ENCODE measurements around the gene SMAD6.

SMAD6 gene

DNA sequence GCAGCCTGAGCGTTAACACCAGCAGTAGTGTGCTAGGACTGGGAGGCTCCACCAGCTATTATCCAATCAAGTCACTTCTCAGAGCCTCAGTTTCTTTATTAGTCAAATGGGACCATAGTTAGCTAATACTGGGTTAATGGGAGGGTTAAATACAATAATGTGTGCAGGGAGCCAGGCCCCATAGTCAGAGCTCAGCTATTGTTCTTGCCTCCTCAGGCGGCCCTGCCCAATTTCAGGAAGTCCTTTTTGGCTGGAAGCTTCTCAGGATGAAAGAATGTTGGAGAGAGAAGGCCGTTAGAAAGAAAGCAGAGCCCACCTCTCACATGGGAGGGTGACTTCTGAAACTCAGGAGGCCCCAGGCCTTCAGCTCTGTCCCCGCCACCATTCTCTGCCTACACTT, 39.5 kb upstream of the SMAD6 start:
- FAIRE-seq: no peak
- no peak for TF ChIP-seq POLR2A (IDR thresholded peaks at IDR 0.05; ENCODE audit: low read depth, low read length)

DNA sequence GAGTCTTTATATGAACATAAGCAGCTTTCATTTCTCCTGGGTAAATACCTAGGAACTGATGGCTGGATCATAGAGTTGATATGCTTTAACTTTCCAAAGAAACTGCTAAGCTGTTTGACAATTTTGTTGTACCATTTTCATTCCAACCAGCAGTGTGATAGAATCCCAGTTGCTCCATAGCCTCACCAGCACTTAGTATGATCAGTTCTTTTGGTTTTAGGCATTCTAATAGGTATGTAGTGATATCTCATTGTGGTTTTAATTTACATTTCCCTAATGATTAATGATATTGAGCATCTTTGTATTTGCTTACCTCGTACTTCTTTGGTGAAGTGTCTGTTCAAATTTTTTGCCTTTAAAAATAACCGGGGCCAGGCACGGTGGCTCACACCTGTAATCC, 38.4 kb upstream of the SMAD6 start:
- FAIRE-seq: no peak
- no peak for TF ChIP-seq POLR2A (IDR thresholded peaks at IDR 0.05; ENCODE audit: low read depth, low read length)
- DNase-seq (ENCODE audit: insufficient read length, low spot score): no peak

More for the DNA sequence above, 39.5 kb upstream of the SMAD6 start:
- DNase-seq (ENCODE audit: insufficient read length, low spot score): no peak

DNA sequence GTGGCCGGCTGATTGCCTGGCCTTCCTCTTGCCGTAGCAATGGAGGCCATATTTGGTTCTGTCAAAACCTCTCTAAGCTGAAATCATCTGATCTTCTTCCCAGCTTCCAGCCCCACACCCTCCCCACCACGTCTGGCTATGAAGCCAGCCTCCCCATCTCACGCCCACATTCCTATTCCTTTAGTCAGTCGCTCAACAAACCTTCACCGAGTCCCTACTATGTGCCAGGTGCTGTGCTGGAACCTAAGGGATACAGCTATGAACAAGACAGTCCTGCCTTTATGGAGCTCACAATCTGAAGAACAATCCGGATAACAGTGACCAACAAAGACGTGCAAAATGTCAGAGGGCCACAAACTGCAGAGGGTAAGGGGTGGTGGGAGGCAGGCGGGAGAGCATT, 31.9 kb upstream of the SMAD6 start:
- DNase-seq (ENCODE audit: insufficient read length, low spot score) (no peak), FAIRE-seq (no peak)
- TF ChIP-seq POLR2A (IDR thresholded peaks at IDR 0.05; ENCODE audit: low read depth, low read length): no peak

DNA sequence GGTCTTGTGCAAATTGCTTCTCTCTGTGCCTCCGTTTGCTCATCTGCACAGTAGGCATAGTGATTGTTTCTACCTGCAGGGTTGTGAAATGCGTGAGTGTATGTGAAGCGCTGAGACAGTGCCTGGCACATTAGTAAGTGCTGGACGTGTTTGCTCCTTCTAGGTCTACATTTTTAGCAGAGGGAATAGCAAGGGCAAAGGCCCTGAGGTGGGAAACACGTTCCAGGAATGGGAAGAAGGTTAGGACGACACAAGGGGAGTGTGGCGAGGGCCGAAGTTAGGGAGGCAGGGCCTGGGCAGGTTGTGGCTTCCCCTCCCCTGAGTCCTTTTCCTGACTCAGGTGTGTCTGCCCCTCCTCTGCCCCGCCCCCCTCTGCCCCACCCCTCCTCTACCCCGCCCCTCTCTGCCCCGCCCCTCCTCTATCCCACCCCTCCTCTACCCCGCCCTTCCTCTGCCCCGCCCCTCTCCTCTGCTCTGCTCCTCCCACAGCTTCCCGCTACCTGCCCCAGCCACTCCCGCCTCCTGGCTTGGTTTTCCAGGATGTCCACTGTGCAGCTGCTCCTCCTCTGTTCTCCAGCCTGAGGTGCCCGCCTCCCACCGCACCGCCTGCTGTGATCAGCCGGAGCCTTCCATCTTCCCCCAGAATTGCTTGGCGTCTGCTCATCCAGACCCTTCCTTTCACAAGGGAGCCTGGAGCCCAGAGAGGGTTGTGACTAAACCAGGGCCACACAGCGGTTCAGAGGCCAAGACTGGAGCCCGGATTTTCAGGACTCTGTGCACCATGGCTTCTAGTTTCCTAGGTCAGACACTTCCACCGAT, 31.1 kb upstream of the SMAD6 start:
- no peak for FAIRE-seq
- TF ChIP-seq POLR2A (IDR thresholded peaks at IDR 0.05; ENCODE audit: low read depth, low read length): no peak
- DNase-seq (ENCODE audit: insufficient read length, low spot score): no peak

DNA sequence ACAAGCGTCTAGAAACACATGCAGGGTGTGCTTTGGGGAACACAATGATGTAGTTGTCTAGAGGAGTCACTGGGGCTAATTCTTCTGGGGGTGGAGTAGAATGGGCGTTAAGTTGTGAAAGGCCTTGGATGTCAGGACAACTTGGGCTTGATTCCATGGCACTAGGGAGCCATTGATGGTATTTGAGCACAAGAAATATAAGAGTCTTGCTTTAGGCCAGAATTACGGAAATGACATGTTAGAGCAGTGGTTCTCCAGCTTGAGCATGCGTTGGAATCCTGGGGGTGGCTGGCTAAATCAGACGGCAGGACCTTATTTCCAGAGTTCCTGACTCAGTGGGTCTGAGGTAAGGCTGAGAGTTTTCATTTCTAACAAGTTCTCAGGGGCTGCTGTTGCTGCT, 29.2 kb upstream of the SMAD6 start:
- DNase-seq (ENCODE audit: insufficient read length, low spot score) (no peak), FAIRE-seq (no peak)
- TF ChIP-seq POLR2A (IDR thresholded peaks at IDR 0.05; ENCODE audit: low read depth, low read length): no peak

DNA sequence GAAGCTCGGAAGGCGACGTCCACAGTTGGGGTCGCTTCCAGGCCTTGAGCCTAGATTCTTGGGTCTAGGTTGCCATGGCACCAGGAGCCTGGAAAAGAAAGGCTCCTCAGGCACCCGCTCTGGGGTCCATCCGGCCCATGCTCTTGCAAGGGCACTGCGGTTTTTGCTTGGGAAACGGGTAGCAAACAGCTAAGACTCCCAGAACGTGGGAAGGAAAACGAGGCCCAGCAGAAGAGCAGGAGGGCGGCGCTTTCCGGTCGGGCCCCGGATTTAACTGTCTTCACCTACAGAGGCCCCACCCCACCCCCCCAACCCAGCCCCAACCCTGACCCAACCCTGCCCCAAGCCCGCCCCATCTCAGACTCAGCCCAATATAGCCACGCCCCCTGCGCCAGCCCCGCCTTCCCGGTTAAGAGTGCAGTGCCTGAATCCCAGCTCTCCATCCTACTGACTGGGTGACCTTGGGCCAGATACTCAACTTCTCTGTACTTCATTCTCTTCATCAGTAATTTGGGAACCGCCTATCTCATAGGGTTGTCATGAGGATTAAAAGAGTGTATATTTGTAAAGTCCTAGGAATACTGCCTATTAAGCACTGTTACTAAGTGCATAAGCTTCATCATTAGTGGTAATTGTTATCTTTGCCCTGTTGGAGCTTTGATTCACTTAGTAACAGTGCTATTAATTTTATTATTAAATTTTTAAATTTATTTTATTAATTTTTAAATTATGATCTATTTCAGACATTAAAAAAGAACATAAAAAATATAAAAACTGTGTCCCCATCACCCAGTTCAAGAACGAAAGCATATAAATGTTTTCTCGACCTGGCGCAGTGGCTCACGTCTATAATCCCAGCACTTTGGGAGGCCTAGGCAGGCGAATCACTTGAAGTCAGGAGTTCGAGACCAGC, 28.4 kb upstream of the SMAD6 start:
- no peak for TF ChIP-seq POLR2A (IDR thresholded peaks at IDR 0.05; ENCODE audit: low read depth, low read length)
- FAIRE-seq (no peak), DNase-seq (ENCODE audit: insufficient read length, low spot score) (no peak)

DNA sequence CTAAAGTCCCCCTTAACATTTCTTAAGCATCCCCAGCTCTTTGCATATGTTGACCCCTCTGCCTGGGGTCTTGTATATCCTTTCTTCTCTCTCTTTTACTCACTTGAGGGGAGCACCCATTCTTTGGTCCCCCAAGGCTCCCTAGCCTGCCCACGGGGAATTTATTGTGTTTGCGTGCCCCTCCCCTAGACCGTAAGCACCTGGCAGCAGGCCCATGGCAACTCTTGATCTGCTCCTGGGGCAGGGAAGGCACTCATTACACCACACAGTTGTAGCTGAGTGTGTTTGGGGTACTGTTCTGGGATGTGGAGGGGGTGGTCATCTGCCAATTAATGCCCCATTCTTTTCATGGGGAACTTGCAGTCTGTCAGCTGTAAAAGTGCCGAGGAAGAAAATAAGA, 27.3 kb upstream of the SMAD6 start:
- no peak for DNase-seq (ENCODE audit: insufficient read length, low spot score)

DNA sequence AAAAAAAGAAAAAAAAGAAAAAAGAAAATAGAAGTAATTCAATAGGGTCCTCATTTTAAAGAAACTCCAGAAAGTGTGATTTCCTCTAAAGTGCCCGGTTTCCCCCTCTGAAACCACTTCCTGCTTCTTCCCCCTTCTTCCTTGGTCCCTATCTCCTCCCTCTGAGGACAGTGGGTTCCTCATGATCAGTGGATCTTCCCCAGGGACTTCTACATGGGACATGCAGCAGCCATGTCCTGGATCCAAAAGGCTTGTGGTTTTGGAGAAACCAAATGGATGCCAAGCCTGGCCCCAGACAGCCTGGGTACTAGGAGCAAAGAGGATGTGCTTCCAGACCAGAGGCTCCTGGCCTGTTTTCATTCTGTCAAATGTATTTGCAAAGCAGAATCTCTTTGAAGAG, 26.6 kb upstream of the SMAD6 start:
- DNase-seq (ENCODE audit: insufficient read length, low spot score) (no peak), FAIRE-seq (no peak)
- no peak for TF ChIP-seq POLR2A (IDR thresholded peaks at IDR 0.05; ENCODE audit: low read depth, low read length)

More for the DNA sequence above, 27.3 kb upstream of the SMAD6 start:
- TF ChIP-seq POLR2A (IDR thresholded peaks at IDR 0.05; ENCODE audit: low read depth, low read length): no peak
- no peak for FAIRE-seq

DNA sequence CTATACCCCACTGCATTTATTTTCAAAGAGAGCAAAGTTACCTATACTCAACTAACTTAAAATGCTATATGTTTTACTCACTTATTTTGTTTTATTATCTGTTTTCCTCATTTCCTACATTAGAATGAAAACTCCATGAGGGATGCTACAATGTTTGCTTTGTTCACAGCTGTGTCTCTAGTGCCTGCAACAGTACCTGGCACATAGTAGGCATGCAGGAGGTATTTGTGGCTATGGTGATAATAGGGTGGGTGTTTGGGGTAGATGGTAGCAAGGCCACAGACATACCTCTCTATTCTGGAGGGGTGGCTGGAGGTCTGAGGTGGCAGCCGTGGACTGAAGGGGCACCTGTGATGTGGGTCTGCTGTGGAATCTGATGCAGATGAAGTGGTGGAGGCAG, 24.7 kb upstream of the SMAD6 start:
- DNase-seq (ENCODE audit: insufficient read length, low spot score): no peak
- no peak for FAIRE-seq
- TF ChIP-seq POLR2A (IDR thresholded peaks at IDR 0.05; ENCODE audit: low read depth, low read length): no peak

DNA sequence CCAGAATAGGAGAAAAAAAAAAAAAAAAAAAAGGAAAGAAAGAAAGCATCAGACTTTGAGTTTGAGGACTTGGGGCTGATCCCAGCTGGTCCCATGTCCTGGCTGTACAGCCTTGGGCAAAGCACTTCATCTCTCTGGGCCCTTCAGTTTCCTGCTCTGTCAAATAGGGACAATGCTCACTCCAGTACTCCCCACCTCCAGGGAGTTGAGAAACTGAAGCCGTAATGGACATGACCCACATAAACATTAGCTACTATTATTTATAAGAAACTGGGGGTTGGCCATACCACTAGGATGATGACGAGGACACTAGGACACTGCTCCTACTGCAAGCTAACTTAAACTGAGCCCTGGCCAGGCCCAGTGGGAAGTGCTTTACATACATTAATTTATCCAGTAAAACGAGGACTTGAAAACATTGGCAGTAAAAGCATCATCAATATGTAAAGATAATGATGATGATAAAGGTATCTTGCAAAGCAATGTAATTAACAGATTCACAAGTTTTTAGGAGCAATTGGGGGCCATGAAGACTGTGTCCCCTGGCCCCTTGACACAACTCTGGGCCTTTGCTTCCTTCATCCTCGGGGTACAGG, 22.9 kb upstream of the SMAD6 start:
- FAIRE-seq: no peak
- TF ChIP-seq POLR2A (IDR thresholded peaks at IDR 0.05; ENCODE audit: low read depth, low read length): no peak
- DNase-seq (ENCODE audit: insufficient read length, low spot score): no peak

DNA sequence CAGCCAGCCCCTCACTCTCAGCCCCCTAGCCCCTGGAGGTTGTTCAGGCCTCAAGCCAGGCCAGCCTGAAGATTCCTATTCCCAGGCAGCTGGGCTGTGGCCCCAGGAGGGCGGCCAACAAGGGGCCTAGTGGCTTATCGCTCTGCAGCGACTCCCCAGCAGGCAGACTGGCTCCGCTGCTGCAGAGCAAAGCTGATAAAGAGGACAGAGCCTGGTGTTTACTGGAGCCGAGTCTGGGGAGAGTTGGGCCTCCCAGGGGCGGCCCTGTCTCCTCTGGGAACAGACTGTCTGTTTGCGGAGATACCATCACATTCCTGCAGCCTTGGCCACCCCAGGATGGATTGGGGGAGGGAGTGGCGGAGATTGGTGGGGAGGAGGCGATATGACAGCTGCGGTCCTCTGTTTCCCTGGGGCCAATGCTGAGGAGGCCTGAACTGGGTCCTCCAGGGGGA, 22.4 kb upstream of the SMAD6 start:
- FAIRE-seq (no peak), DNase-seq (ENCODE audit: insufficient read length, low spot score) (no peak)
- no peak for TF ChIP-seq POLR2A (IDR thresholded peaks at IDR 0.05; ENCODE audit: low read depth, low read length)

DNA sequence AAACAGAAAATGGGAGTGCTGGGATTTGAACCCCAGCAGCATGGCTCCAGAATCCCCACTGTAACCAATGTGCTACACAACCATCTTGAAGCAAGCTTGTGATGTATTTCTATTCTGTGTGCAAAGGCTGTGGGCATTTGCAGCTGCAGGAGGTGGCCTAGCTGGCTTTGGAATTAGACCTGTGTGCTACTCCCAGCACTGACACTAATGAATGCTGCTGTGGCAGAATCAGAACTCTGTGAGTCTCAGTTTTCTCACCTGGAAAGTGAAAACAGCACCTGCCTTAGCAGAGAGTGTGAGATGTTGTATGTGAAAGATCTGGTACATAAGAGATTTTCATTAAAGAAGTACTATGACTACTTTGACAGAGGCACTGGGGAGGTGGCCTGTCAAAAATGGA, 21.5 kb upstream of the SMAD6 start:
- no peak for DNase-seq (ENCODE audit: insufficient read length, low spot score)
- FAIRE-seq: no peak
- TF ChIP-seq POLR2A (IDR thresholded peaks at IDR 0.05; ENCODE audit: low read depth, low read length): no peak

DNA sequence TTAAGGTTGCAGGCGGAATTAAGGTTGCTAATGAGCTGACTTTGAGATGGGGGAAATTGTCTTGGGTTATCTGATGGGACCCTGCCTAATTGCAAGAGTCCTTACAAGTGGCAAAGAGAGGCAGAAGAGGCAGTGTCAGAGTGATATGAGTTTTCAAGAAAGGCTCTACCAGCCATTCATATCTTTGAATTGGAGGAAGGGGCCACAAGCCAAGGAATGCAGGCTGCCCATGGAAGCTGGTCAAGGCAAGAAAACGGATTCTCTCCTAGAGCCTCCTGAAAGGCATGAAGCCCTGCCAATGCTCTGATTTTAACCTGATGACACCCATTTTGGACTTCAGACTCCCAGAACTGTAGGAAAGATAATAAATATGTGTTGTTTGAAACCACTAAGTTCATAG, 20.6 kb upstream of the SMAD6 start:
- DNase-seq (ENCODE audit: insufficient read length, low spot score) (no peak), FAIRE-seq (no peak)
- no peak for TF ChIP-seq POLR2A (IDR thresholded peaks at IDR 0.05; ENCODE audit: low read depth, low read length)

DNA sequence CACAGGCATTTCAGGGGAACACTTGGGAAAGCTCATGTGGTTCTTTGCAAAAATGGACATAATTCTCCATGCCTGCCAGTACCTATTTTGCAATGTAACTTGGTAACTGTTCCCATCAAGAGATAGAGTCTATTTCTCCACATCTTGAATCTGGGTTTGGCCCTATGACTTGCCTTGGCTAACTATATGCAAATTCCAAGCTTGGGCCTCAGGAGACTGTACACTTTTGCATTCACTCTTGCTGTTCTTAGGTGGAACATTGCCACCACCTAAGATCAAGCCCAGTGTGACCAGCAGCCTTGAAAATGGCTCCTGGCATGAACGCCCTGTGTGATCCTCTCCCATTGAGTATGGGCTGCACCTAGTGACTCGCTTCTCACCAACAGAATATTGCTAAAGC, 19.8 kb upstream of the SMAD6 start:
- no peak for DNase-seq (ENCODE audit: insufficient read length, low spot score)
- FAIRE-seq: no peak
- TF ChIP-seq POLR2A (IDR thresholded peaks at IDR 0.05; ENCODE audit: low read depth, low read length): no peak
